ENCODE data around the gene CD200.
"Not testable (repeated sequence)": the region's sequence is repeated elsewhere in the genome, so short reads cannot be mapped to it uniquely, and the experiment has no call there.

CD200 gene

GRCh38 chr3:112397556-112397955 is 64.6 kb downstream of the CD200 start:
- Histone ChIP-seq H3K9me3 (ENCODE audit: control insufficient read depth, low read length) (no peaks in the 10 kb centered on the region), H3K4me1 (ENCODE audit: control insufficient read depth, insufficient read depth, low read length) (no peaks in the 10 kb centered on the region), H3K27me3 (ENCODE audit: control insufficient read depth, insufficient read depth, low read length) (no peaks in the 10 kb centered on the region), H3K36me3 (ENCODE audit: control insufficient read depth, insufficient read depth, low read length) (no peaks in the 10 kb centered on the region), H3K9ac (ENCODE audit: low read length) (no peak overlapping the region), H3K4me3 (ENCODE audit: low read length) (no peak overlapping the region)

GRCh38 chr3:112399064-112399463 is 66.1 kb downstream of the CD200 start:
- Histone ChIP-seq H3K27me3 (ENCODE audit: control insufficient read depth, insufficient read depth, low read length) (no peaks in the 10 kb centered on the region), H3K9me3 (ENCODE audit: control insufficient read depth, low read length) (no peaks in the 10 kb centered on the region), H3K9ac (ENCODE audit: low read length) (no peak overlapping the region), H3K36me3 (ENCODE audit: control insufficient read depth, insufficient read depth, low read length) (no peaks in the 10 kb centered on the region), H3K4me1 (ENCODE audit: control insufficient read depth, insufficient read depth, low read length) (no peaks in the 10 kb centered on the region), H3K4me3 (ENCODE audit: low read length) (no peak overlapping the region)

GRCh38 chr3:112399554-112399953 is 66.6 kb downstream of the CD200 start:
- H3K4me1 ChIP-seq (ENCODE audit: control insufficient read depth, insufficient read depth, low read length); H3K9ac ChIP-seq (ENCODE audit: low read length): not testable (repeated sequence)

GRCh38 chr3:112400317-112400716 is 67.4 kb downstream of the CD200 start:
- not testable (repeated sequence) for H3K9me3 ChIP-seq (ENCODE audit: control insufficient read depth, low read length); H3K4me3 ChIP-seq (ENCODE audit: low read length); H3K9ac ChIP-seq (ENCODE audit: low read length); H3K27me3 ChIP-seq (ENCODE audit: control insufficient read depth, insufficient read depth, low read length); H3K36me3 ChIP-seq (ENCODE audit: control insufficient read depth, insufficient read depth, low read length); H3K4me1 ChIP-seq (ENCODE audit: control insufficient read depth, insufficient read depth, low read length)

More at GRCh38 chr3:112399554-112399953, 66.6 kb downstream of the CD200 start:
- not testable (repeated sequence) for H3K36me3 ChIP-seq (ENCODE audit: control insufficient read depth, insufficient read depth, low read length); H3K27me3 ChIP-seq (ENCODE audit: control insufficient read depth, insufficient read depth, low read length); H3K4me3 ChIP-seq (ENCODE audit: low read length); H3K9me3 ChIP-seq (ENCODE audit: control insufficient read depth, low read length)

- Histone ChIP-seq H3K9ac (ENCODE audit: low read length) (no peak overlapping the region), H3K4me3 (ENCODE audit: low read length) (no peak overlapping the region), H3K36me3 (ENCODE audit: control insufficient read depth, insufficient read depth, low read length) (no peaks in the 10 kb centered on the region), H3K4me1 (ENCODE audit: control insufficient read depth, insufficient read depth, low read length) (no peaks in the 10 kb centered on the region), H3K9me3 (ENCODE audit: control insufficient read depth, low read length) (no peaks in the 10 kb centered on the region), H3K27me3 (ENCODE audit: control insufficient read depth, insufficient read depth, low read length) (no peaks in the 10 kb centered on the region)
Observed at GRCh38 chr3:112401617-112402016, 68.7 kb downstream of the CD200 start.

GRCh38 chr3:112403103-112403502 is 70.1 kb downstream of the CD200 start:
- Histone ChIP-seq H3K9me3 (ENCODE audit: control insufficient read depth, low read length) (no peaks in the 10 kb centered on the region), H3K27me3 (ENCODE audit: control insufficient read depth, insufficient read depth, low read length) (no peaks in the 10 kb centered on the region), H3K9ac (ENCODE audit: low read length) (no peak overlapping the region), H3K4me3 (ENCODE audit: low read length) (no peak overlapping the region), H3K4me1 (ENCODE audit: control insufficient read depth, insufficient read depth, low read length) (no peaks in the 10 kb centered on the region), H3K36me3 (ENCODE audit: control insufficient read depth, insufficient read depth, low read length) (no peaks in the 10 kb centered on the region)

GRCh38 chr3:112404924-112405549 is 72.1 kb downstream of the CD200 start:
- not testable (repeated sequence) for H3K27me3 ChIP-seq (ENCODE audit: control insufficient read depth, insufficient read depth, low read length); H3K9me3 ChIP-seq (ENCODE audit: control insufficient read depth, low read length); H3K9ac ChIP-seq (ENCODE audit: low read length); H3K4me3 ChIP-seq (ENCODE audit: low read length); H3K36me3 ChIP-seq (ENCODE audit: control insufficient read depth, insufficient read depth, low read length); H3K4me1 ChIP-seq (ENCODE audit: control insufficient read depth, insufficient read depth, low read length)

GRCh38 chr3:112405845-112406244 is 72.9 kb downstream of the CD200 start:
- no peaks in the 10 kb centered on the region for H3K9me3 ChIP-seq (ENCODE audit: control insufficient read depth, low read length)
- H3K36me3 ChIP-seq (ENCODE audit: control insufficient read depth, insufficient read depth, low read length): no peaks in the 10 kb centered on the region
- H3K9ac ChIP-seq (ENCODE audit: low read length): no peak overlapping the region
- H3K4me3 ChIP-seq (ENCODE audit: low read length): no peak overlapping the region
- H3K27me3 ChIP-seq (ENCODE audit: control insufficient read depth, insufficient read depth, low read length): no peaks in the 10 kb centered on the region
- H3K4me1 ChIP-seq (ENCODE audit: control insufficient read depth, insufficient read depth, low read length): no peaks in the 10 kb centered on the region

- no peaks in the 10 kb centered on the region for H3K36me3 ChIP-seq (ENCODE audit: control insufficient read depth, insufficient read depth, low read length)
- H3K4me3 ChIP-seq (ENCODE audit: low read length): no peak overlapping the region
- no peaks in the 10 kb centered on the region for H3K4me1 ChIP-seq (ENCODE audit: control insufficient read depth, insufficient read depth, low read length)
- H3K9me3 ChIP-seq (ENCODE audit: control insufficient read depth, low read length): no peaks in the 10 kb centered on the region
- H3K9ac ChIP-seq (ENCODE audit: low read length): no peak overlapping the region
- H3K27me3 ChIP-seq (ENCODE audit: control insufficient read depth, insufficient read depth, low read length): no peaks in the 10 kb centered on the region
Observed at GRCh38 chr3:112407214-112407887, 74.4 kb downstream of the CD200 start.

GRCh38 chr3:112407888-112408702 is 75.1 kb downstream of the CD200 start:
- Histone ChIP-seq H3K36me3 (ENCODE audit: control insufficient read depth, insufficient read depth, low read length) (no peaks in the 10 kb centered on the region), H3K4me1 (ENCODE audit: control insufficient read depth, insufficient read depth, low read length) (no peaks in the 10 kb centered on the region), H3K4me3 (ENCODE audit: low read length) (no peak overlapping the region), H3K27me3 (ENCODE audit: control insufficient read depth, insufficient read depth, low read length) (no peaks in the 10 kb centered on the region), H3K9me3 (ENCODE audit: control insufficient read depth, low read length) (no peaks in the 10 kb centered on the region), H3K9ac (ENCODE audit: low read length) (no peak overlapping the region)

GRCh38 chr3:112409041-112409440 is 76.1 kb downstream of the CD200 start:
- H3K4me1 ChIP-seq (ENCODE audit: control insufficient read depth, insufficient read depth, low read length): no peaks in the 10 kb centered on the region
- no peak overlapping the region for H3K9ac ChIP-seq (ENCODE audit: low read length)
- H3K9me3 ChIP-seq (ENCODE audit: control insufficient read depth, low read length): no peaks in the 10 kb centered on the region
- no peaks in the 10 kb centered on the region for H3K36me3 ChIP-seq (ENCODE audit: control insufficient read depth, insufficient read depth, low read length)
- no peaks in the 10 kb centered on the region for H3K27me3 ChIP-seq (ENCODE audit: control insufficient read depth, insufficient read depth, low read length)
- no peak overlapping the region for H3K4me3 ChIP-seq (ENCODE audit: low read length)

- Histone ChIP-seq H3K4me3 (ENCODE audit: low read length) (no peak overlapping the region), H3K9me3 (ENCODE audit: control insufficient read depth, low read length) (no peaks in the 10 kb centered on the region), H3K27me3 (ENCODE audit: control insufficient read depth, insufficient read depth, low read length) (no peaks in the 10 kb centered on the region), H3K4me1 (ENCODE audit: control insufficient read depth, insufficient read depth, low read length) (no peaks in the 10 kb centered on the region), H3K9ac (ENCODE audit: low read length) (no peak overlapping the region), H3K36me3 (ENCODE audit: control insufficient read depth, insufficient read depth, low read length) (no peaks in the 10 kb centered on the region)
Observed at GRCh38 chr3:112411425-112411824, 78.5 kb downstream of the CD200 start.
